Putamen (tissue), 1 donor: ENCODE measurements around the gene TFEB.

ENCODE experiments used
- DNase-seq: peaks from one replicate; pipeline ENCODE4 v3.0.0-alpha.2; 2016; ENCODE audit warnings: low spot score

The TFEB gene

DNA sequence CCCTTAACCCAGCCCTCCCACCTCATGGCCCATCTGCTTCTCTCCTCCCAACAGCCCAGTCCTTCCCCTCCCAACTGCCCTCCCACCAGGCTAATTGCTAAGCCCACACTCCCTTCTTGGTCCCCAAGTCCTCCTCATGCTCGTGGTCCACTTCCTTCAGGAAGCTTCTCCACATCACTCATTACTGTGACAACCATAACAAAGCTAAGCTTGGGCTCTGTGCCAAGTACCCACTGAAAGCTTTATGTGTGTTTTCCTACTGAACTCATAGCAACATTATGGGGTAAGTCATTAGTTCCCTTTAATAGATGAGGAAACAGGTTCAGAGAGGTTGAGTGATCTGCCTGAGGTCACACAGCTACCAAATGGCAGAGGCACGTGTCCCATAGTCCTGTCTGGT lies 28.1 kb upstream of the TFEB start:
- no peak for DNase-seq

DNA sequence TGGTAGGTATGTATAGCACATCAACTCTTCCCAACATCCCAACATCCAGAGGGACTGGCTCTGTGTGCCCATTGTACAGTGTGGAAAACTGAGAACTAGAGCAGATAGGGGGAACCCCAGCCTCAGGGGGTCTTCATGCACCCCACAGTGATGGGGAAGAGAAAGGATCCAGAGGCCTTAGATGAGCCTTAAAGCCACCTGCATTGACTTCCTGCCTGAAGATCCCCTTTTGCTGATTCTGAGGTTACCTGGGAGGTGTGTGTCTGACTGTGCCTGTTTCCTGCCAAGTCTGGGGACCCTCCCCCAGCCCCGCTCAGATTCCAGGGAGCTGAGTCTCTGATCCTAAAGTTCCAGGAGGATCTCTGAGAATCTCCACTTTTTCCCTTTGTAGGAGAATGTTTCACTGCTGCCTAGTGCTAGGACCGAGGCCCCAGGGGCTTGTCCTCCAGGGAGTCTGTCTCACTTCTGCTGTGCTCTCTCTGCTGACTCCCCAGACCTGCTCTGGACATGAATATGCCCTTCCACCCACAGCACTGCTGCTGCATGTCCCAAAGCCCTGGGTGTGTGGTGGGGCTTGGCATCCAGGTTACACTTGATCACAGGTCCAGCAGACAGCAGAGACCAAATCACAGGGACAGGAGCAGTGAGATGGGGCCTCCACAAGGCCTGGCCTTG lies 24.6 kb upstream of the TFEB start:
- DNase-seq: no peak

DNA sequence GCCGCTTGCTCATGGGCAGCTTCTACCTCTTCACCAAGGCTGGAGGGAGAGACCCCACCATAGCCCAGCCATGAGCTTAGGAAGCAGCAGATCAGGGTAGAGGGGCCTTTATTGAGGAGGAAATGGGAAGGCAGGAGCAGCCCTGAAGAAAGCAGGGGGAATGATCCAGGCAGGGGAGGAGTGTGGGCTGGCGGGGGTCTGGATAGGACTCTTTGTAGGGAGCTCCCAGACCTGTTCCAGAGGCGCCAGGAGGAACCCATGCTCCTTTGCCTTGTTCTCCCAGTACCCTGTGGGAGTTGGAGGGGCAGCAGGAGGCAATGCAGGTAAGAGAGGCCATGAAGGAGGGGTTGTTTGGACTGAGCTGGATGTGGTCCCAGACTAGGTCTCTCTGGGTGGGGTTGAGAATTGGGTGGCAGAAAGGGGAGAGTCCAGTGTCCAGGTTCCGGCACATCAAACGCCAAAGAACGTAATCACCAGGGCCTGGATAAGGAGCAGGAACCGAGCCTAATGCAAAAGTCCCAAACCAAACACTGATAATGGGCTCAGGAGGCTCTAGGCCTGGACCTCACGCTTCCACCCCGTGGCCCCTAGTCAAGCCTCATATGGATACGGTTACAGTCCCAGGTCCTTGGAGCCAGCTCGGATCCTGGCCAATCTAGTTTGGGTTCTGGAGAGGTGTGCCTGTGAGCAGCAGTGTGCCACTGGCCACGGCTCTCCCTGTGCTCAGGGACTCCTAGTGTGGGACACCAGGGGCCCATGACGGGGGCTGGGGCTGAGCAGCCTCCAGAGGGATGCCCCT lies 23.9 kb upstream of the TFEB start:
- DNase-seq: no peak

DNA sequence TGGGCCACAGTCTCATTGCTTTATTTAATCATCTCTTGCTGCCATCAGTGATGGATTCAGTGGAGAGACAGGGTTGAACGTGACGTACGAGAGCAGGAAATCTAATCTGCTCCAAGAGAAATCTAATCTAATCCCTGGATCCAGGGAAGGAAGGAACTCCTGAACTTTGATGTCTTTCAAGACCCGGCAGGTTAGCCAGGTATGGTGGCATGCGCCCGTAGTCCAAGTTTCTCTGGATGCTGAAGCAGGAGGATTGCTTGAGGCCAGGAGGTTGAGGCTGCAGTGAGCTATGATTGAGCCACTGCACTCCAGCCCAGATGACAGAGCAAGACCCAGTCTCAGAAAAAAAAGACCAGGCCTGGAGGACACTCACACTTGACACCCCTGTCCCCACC lies 23.2 kb upstream of the TFEB start:
- DNase-seq: no peak

DNA sequence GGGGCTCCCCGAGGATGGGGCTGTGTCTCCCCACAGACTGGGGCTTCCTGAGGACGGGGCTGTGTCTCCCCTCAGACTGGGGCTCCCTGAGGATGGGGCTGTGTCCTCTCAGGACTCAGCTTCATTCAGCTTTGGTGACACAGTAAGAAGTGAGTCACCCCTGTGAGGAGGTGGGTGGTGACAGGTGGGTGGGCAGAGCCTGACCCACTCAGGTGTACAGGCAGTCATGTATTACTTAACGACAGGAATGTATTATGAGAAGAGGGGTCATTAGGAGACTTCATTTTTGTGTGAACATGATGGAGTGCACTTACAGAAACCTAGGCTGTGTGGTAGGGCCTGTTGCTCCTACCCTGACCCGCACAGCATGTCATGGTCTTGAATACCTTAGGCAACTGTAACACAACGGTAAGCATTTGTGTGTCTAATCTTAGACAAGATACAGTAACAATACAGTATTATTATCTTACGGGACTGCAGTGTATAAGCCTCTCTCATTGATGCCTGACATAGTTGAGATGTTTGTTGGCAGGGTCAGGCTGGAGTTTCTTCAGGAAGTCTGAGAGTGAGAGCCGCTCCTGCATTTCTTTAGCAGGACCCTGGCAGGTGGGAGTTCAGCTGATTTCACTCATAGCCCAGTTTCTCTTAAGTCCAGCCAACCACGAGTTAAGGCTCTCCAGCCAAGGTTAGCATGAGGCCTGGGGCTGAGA lies 22.7 kb upstream of the TFEB start:
- DNase-seq: no peak

DNA sequence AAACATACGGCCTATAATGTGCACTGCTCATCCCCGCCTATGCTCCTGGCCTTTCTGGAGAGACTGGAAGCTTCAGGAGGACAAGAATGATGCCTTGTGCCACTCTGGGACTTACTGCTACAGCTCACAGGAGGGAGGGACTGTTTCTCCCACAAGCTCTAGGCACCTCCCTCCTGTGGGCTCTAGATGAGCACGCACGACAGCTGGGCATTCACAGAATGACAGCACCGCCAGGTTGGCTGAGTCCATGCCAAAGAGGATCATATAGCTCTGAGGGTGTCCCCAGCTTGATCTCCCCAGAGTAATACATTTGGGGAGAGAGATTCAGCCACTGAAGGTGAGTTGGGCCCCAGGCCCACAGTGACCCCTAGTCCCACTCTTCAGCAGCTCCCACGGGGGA lies 21.9 kb upstream of the TFEB start:
- no peak for DNase-seq

DNA sequence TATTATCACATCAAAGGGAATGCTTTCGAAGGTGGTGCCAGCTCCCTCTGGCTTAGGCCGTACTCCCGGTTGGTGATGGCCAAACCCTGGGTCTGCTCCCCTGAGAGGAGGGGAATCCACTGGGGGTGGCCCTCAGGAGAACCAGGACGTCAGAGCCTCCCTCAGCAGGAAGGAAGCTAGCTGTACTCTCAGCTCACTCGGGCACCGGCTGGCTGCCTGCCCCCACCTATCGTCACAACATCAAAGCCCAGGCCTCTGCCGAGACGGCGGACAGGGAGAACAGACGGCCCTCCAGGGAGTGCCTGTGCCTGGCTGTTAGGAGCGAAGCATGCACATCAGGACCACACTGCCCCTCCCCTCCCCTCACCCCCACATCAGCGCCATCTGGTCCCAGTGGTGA lies 20.9 kb upstream of the TFEB start:
- DNase-seq: no peak

DNA sequence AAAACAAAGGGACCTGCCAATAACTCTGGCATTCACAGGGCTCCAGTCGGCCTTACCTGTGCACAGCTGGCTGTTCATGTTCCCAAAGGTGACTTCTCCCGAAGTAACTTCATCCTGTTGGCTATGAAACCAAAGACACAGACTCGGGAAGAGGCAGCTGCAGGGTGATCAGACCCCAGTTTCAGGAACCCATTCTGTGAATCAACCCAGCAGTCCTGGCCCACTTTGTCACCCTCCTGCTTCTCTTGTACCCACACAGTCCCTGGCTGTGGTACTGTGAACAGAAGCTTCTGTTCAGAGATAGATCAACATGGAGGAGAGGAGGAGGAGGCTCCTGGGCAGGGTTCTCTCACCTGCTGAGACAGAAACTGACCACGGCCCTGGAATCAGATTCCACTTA lies 20.5 kb upstream of the TFEB start:
- DNase-seq: no peak

DNA sequence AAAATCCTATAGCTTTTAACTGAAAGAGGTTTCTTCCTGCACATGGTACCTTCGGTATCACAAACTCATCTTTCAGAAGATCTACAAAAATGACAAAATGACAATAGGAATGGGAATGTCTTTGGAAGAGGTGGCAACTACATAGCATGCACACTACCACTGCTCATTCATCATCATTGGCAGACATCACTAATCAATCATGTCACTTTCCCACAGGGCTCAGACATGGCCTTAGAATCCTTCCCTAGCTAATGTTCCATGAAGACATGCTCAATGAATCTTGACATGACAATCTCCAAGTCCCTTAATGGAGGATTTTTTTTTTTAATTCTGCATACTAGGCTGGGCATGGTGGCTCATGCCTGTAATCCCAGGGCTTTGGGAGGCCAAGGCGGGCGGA lies 15.0 kb upstream of the TFEB start:
- no peak for DNase-seq

DNA sequence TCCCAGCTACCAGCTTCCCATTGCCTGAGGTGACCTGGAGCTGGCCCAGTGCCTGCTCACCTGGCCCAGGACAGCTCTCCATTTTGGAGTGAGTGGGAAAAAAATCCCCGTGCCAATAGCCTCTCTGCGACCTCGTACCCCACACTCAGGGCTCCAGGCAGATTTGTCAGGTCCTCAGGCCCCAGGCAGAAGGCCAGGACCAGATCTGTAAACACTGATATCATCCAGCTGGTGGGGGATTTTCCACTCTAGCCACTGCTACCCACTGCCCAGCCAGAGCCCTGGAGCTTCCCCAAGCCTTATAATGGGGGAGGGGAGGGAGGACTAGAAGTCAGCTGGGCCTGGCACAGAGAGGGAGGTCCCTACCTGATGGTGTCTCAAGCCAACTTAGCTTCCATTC lies 13.1 kb upstream of the TFEB start:
- DNase-seq: no peak

DNA sequence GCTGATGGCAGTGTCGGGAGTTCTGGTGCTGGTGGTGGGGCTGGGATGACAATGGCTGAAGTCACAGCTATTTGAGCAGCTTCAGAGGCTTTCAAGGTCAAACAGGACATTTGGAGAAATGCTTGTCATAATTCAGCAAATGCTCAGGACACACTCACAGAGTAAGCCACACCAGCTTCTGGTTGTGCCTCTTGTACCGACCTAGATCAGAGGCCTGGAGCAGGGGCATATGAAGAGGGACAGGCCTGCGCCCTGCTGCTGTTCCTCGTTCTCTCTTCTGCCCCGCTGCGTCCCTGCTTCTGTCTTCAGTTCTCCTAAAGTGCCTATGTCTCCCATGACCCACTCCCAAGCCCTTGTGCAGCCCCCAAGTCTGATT lies 12.7 kb upstream of the TFEB start:
- DNase-seq: no peak

DNA sequence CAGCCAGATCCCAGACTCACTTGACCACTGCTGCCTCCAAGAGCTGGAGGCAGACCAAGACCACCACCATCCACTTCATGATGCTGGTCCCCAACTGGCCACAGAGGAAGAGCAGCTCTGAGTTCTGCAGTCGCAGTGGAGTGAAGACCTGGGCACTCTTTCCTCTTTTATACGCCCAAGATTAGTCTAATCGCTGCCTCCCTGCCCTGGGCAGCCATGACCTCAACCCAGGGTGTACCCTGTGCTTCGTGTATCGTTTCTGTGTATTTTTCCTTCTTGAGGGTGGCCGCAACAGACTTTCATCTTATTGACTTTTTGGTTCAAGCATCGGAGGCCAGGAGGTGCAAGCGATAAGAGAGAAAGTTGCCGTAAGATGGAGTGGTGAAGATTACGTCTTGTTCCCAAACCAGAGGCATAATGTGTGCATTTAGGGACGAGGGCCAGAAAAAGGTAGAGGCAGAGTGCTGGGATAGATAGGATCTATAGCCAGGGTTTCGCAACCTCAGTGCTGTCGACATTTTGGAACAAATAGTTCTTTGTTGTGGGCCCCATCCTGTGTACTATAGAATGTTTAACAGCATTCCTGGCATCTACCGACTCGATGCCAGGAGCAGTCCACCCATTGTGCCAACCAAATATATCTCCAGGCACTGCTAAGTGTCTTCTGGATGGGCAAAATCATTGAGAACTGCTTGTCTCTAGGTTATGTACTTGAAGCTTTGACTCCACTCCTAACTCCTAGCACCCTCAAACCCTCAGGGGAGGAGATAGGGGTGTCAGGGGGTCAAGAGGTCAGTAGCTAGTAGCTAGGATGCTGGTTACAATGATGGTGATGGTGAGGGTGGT lies 12.1 kb upstream of the TFEB start, which contains the start of gene PGC:
Gene PGC, minus strand, starts transcription at position 142 of the 846 bp plus-strand sequence. Its CDS starts 63 bp downstream, at position 79.
- DNase-seq: no peak

DNA sequence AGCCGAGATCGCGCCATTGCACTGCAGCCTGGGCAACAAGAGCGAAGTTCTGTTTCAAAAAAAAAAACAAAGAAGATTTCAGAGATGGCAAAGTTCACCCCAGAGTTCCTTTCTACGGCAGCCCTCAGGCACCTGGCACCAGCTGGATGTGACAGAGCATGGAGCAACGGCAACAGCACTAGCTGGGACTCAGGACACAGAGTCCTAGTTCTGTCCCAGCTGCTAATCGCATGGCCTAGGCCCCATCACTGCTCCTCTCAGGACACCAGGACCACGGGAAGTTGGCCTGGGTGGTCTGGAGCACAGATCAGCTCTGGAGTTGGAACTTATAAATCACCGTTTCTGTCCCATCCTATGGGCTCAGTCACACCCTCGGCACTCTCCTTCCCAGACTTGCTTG lies 10.7 kb upstream of the TFEB start:
- DNase-seq: no peak

DNA sequence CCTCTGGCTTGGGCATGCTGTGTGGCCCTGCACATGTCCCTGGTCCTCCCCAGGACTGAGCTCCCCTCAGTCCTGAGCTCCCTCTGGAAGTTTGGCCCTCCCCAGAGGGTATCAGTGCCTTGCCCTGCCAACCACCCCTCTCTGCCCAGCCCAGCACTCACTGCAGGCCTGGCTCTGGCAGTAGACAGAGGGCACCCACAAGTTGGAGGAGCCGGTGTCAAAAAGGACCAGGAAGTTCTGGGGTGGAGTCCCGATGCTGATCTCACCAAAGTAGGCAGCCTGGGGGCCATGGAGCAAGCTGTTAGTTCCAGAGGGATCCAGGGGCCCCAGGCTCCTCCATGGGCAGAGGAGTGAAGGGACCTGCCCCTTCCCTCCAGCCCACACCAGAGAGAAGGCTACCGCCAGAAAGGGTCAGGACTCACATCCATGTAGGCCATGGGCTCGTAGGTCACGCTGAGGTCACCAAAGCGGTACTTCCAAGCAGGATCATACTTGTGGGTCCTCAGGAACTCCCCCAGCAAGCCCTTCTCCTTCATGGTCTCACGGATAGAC lies 8.9 kb upstream of the TFEB start:
- no peak for DNase-seq

DNA sequence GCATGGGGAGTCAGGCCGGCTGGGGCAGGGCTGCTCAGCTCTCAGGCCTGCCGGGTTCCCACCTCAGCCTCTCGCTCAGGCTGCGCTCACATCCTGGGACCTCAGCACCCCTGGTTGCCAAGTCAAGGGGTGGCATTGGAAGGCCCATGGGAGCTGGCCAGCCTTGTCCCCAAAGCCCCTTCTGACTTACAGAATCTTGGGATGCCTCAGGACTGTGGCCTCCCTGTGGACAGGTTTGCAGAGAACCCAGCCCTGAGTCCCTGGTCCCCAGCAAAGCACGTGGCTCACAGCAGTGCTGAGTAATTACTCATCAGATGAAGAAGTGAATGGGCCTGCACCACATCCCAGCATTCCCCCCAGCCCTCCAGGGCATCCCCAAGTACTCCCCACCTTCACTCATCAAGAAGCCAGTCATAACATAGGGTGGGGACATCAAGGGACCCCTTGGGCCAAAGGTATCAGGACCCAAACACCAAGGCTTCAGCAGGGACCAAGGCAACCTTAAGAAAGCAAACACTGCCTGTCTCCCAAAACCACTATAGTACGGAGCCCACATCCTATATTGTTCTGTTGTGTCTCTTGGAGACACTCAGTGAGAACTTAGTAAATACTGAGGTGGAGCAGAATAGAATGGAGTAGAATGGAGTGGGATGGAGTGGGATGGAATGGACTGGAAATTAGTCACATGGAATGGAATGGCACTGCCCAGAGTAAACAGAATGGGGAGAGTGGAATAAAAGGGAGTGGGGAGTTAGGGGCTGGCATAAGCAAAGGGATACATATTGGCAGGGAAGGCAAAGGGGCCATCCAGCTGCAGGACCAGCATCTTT lies 8.2 kb upstream of the TFEB start:
- DNase-seq: no peak

DNA sequence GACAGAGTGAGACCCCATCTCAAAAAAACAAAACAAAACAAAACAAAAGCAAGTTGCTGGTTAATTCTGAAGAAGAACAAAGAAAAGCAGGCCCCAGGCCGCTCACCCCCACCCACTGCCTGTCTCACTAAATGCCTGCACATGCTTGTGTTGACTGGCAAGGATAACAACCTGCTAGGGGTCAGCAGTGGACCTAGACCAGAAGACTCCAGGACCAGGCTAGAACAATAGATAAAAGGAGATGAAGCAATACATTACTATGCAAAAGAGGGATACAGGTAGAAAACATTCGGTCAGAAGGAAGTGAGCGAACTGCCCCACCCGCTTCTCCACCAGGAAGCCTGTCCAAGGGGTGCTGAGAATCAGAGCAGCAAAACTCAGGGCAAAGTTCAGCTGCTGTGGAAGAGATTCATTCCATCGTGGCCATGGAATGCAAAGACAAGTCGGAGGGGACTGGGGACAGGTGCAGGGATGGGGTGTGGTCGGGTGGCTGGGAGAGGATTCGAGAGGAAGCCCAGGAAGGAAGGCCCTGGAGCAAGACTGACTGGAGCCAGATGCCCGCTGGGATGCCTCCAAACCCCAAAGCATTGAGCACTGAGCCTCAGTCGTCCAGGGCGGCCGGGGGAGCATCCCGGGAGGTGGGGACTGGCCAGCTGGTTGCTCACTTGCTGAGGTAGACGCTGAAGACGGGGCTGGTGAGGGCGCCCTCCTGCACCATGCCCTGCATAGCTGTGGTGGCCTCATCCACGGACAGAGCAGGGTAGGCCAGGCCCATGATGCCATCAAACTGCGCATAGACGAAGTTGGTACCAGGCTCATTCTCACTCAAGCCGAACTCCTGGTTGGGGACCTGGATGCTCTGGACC lies 6.5 kb upstream of the TFEB start:
- DNase-seq: no peak

DNA sequence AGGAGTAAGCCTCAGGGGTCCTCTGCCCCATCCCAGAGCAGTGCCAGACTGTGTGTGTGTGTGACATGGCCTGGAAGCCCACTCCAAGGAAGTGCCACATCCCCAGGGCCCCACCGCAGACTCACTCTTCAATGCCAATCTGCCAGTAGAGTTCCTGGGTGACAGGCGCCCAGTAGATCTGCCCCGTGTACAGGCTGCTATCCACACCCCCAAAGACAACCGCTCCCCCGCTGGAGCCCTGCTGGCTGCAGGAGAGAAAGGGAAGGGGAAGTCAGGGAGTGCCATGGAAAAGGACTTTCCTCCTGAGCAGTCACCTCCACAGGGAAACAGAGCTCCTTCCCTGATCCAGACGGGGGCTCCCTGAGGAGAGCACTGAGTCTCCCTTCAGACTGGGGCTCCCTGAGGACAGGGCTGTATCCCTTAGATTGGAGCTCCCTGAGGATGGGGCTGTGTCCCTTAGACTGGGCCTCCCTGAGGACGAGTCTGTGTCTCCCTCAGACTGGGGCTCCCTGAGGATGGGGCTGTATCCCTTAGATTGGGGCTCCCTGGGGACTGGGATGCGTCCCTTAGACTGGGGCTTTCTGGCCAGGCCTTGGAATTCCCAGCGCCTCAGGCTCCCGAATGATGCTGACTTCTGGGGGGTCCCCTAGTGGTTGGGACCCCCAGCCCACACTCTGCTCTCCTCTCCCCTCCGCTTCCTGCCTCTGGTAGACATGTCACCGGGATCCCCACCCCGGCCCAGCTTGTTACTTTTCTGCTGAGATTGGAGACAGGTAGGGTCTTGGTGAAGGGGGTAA lies 5.2 kb upstream of the TFEB start:
- no peak for DNase-seq

DNA sequence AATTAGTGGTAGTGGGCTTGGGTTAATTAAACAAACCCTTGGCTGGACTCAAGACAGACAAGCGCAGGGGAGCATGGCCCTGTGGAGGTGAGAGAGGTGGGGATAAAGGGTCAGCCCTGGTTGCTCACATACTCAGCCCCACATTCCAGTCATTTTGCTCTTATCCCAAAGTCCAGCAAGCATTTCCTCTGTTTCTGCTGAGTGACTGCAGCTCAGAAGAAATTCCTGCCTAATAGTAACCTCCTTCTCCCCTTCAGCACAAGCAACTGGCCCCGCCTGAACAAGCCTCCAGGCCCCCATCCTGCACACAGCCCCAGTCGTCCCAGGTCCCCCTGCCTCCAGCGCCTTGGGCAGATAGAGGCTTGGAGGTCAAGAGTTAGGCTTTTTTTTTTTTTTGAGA lies 3.6 kb upstream of the TFEB start:
- DNase-seq: no peak

DNA sequence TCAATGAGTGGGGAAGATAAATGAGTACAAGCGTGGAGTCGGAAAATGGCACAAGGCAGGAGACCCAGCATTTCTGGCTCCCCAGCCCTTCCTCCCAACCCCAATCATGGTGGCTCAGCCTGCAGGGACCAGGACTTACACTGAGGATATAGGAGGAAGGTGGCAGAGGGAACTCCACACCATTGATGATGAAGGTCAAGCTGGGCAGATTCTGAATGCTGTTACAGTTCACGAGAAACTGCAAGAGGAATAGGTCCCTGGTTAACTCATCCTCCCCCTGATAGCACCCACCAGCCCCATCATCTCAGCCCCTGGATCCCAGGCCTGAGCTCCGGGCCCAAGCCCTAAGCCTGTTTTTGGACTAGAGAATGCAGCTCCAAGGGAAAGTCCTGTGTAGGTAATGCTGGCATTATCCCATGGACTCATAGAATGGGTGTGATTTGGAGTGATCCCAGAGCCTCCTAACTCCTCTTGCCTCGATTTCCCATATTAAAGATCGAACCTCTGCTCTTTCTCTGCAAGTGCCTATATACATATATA lies 2.3 kb upstream of the TFEB start:
- no peak for DNase-seq
